ENCODE measurements around the gene PLXNA4.

The PLXNA4 gene

DNA sequence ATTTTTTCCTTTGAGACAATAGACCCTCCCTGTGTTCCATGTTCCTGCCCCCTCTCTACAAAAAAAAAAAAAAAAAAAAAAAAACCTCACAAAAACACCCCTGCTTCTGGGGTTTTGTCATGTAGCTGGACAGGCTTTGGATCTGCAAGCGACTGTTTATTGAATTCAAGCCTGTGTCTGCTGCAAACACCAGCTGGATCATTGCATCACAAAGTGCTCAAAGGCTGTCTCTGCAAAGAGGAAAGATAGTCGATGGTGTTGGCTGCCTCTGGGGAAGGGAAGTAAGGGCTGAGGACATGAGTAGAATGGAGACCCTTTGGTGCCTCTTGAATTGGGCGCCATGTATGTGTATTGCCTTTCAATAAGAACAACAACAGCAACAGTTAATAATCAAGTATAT lies 471.2 kb downstream of the PLXNA4 start:
- DNase-seq, result no peak

DNA sequence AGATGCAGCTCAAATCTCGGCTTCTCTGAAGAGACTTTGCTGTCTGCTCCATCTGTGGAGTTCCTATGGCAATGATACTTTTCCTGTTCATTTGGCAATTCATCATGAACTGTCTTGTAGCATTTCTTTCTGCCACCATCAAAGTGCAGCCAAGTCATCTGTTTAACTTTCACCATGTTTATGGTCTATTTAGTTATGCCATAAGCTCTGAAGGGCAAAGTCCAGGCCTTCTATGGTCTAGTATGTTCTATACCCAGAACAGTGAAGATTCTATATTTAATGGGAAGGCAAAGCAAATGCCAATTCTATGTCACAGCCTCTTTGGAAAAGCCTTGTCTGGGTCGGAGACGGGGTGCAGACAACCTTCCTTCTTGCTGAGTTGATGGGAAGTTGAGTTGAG lies 472.6 kb downstream of the PLXNA4 start:
- no peak for DNase-seq

DNA sequence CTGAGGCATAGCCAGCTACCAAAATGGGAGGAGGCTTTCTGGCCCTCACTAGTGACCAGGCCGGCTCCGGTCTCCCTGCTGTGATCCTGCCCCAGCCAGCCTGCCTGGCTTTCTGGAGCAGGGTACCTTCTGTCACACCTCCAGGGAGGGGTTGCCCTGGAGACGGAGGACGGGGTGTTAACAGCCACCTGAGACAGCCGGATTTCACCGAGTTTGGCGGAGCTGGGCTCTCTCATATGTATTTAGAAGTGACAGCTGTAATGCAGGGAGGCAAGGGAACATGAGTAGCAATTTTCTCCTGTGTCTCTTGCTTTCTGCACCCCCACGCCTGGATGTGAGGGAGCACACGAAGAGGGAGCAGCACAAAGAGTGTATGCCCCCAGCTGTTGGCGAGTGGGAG lies 473.3 kb downstream of the PLXNA4 start:
- no peak for DNase-seq

DNA sequence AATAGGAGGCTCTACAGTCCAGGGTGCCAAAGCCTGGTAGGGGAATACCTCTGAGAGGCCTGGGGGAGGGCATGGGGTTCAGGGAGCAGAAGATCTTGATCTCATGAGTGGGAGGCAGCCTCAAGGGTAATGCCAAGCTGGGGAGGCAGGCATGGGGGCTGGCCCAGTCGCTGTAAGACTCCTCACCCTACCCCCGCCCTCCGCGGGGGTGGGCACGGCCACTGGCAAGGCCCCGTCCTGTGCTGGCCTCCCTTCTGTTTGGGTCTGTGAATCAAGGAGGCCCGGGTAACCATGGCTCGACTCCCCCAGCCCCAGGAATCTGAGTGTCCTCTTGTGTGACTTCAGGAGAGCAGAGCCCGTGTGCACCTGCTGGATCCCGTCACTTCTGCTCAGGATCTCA lies 473.9 kb downstream of the PLXNA4 start:
- no peak for DNase-seq

DNA sequence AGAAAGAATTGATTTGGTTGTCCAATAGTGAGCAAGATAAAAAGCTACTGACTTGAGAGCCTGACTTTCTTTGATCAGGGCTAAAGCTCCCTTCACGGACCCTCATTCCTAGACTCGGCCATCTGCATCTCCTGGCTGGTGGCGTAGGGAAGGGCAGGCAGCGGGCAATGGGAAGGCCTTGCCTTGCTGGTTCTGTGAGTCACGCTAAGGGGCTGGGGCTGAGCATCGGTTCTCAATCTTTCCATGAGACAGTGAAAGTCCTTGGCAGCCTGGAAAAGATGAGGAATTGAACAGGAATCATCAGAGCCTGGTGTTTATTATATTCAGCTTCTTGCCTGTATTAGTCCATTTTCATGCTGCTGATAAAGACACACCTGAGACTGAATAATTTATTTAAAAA lies 475.3 kb downstream of the PLXNA4 start:
- no peak for DNase-seq

DNA sequence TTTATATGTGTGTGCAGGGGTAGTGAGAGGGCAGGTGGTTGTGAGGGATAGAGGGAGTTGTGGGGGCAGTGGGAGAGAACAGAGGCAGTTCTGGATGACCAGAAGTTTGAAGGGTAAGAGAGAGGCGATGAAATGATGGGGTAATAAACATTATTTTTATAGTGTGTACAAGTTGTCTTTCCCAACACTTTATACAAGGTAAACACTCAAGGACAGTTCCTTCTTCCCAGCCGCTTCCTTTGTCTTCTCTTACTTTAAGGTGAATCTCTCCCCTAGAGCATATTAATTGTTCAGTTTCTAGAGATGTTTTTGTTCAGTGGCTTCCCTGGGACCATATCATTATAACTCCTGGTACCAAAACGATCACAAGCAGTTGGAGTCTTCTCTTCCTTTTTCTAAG lies 475.8 kb downstream of the PLXNA4 start:
- DNase-seq, result no peak

DNA sequence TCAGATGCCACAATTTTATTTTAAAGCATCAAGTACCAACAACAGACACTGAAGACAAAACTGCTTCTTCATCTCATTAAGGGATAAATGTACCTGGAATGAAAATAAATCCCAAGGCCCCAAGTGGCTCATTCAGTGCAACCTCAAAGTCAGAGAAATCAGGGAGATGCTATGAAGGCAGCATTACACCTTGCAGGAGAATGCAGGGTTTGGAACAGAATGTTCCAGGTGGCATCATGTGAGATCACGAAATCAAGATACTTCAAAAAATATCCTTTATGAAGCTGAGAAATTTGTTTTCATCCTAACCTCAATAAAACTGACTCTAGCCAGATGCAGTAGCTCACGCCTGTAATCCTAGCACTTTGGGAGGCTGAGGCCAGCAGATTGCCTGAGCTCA lies 477.1 kb downstream of the PLXNA4 start:
- DNase-seq, result no peak

DNA sequence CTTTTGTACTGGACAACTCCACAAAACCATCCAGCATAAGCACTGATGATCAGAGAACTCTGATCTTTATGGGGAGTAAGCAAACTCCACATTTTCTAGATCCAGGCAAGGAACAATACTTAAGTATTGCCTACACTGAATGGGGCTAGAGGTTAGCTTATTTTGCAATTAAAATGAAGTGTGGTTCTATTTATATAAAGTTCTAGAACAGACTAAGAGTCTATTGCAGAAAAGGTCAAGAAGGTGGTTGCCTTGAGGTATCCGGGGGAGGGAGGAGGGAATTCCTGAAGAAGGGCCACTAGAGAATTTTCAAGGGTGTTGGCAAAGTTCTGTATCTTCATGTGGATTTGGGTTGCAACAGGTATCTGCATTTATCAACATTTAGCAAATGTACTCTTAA lies 477.9 kb downstream of the PLXNA4 start:
- no peak for DNase-seq

DNA sequence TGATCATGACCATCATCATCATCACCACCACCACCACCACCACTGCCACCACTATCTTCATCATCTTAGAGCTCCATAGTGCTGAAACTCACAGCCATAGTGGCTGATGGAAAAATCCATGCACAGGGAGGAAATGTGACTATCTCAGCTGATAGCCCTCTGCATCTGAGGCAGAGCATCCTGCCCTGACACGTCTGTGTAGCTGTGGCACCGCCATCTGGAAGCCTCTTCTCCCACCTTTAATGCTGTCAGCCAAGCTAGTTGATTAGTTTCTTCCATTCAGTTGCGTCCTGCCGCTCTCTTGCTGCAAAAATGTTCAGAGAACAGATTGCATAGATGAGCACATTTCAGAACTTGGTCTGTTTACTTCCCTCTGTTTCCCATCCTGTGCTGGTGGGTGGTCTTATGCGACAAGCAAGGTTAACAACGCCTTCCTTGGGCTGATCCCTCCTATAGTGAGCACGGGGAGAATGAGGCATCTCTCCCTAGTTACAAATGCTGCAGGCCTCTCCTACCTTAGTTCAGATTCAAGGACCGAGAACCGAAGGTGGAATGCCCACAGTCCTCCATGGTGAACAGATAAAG lies 478.6 kb downstream of the PLXNA4 start:
- no peak for DNase-seq

DNA sequence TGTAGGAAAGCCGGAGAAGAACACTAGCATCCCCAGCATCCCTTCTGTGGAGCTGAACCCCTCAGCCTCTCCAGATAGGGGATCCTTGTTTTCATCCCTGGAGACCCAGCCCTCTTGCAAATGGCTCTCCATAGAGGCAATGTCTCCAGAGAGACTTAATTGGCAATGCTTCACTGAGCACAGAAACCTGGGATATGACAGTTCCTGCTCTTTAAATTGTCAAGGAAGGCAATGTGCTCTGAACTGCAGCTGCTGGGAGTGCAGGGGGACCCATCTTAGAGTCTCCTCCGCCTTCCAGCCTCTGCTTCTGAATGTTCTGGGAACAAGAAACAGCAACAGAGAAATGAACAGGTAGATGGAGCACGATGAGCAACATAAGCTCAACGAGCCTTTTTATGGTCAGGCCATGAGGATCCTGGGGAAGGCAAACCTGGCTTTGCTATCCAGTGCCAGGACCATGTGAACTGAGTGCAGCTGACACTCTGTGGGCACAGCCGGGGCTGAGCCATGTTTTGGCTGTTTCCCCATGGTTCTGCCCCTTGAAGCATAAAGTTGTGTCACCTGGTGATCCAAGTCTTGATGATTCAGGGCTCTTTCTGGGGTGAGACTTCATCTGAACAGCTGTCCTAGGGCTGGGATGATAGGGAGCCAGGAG lies 481.0 kb downstream of the PLXNA4 start:
- DNase-seq, result no peak

DNA sequence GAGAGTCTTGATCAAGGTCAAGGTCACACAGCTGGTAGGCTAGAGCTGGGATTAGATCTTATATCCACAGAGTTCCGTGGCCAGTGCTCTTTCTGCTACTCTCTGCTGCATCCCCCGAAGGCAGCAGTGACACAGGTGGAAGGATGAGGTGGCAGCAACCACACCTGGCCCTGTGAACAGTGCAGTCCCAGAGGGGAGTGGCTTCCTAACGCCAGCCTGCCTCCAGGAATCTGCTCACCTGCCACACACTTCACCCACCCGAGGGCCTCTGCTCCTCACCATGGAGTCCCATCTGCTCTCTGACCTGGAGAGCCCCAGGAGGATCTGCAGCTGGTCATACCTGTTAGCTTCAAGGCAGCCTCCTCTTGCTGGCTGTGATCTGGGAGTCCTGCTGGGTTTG lies 484.2 kb downstream of the PLXNA4 start:
- no peak for DNase-seq

DNA sequence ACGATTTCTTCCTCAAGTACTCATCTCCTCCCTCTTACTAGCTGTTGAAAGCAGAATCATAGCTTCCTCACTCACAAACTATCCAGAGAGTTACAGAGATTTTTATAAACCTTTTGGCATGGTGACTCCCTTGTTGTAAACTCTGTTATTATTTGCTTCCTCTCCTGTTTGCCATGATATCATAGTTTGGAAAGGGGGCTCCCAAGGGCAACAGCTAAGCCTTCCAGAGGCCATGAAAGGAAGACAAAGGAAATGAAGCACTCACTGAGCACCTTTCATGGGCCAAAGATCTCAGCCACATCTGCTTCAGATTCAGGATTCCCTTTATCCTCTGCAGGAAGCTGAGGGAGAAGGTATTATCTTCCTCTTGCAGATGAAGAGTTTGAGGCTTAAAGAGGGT lies 484.6 kb downstream of the PLXNA4 start:
- no peak for DNase-seq

DNA sequence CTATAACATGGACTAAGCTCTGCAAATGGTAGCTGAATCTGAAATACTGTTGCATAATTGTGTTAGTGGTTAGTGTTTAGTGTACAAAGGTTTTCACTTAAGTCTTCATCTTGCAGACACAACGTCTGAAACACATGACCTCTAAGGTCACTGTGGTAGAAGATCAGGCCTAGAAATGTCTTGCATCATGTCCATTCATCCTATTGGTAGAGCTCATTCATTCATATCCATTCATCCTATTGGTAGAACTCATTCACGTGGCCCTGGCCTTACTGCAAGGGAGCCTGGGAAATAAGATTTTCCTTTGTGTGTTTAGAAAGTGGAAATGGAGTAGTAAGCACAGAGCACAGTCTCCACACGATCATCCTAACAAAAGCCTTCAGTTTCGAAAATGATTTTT lies 485.8 kb downstream of the PLXNA4 start:
- DNase-seq, result no peak

DNA sequence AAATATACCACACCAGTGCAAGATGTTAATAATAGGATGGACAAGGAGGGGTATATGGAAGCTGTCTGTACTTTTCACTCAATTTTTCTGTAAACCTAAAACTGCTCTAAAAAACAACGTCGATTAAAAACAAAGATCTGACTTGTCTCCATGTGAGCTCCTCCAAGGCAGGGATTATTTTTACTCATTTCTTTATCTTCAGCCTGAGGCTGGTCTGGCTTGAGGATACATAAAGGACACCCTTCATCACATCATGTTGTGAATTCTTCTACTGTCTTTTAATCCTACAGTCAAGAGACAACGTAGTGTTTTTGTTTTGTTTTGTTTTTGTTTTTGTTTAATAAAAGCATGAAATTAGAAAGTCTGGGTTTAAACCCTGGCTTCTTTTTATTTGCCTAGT lies 486.9 kb downstream of the PLXNA4 start:
- DNase-seq, result no peak

DNA sequence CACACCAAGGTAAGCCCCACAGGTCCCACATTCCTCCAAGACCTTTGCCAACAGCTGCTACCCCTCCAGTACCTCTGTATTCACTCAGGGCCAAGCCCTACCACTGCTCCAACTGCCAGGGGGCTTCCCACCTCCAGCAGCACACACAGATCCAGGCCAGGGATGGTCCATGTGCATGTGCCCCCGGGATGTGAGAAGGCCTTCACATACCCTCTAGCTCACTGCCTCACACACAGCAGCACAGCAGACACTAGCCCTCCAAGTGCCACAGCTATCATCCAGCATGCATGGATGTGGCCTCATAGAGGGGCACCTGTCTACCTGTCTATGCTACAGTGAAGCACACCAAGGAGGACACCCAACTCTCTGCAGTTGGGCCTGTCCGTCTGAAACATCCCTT lies 488.8 kb downstream of the PLXNA4 start:
- DNase-seq, result no peak

DNA sequence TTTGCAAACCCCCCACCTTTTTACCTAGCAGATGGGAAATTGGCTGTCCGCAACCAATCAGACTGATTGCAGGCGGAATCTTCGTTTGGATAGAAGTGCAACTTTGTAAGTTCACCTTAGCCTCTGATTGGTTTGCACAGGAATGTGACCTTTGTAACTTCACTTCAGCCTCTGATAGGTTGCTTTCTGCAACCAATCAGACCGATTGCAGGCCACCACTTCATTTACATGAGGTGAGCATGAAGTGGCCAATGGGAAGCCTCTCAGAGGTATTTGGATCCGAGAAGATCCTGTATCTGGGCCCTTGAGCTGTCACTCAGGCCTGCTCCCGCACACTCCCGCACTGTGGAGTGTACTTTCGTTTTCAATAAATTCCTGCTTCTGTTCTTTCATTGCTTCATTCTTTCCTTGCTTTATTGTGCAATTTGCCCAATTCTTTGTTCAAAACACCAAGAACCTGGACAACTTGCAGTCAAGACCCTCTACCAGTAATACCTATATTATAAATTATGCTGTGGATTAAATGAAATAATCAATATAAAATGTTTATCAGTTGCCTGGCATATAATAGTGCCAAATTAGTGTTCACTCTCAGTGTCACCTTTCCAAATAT lies 491.4 kb downstream of the PLXNA4 start:
- no peak for DNase-seq

DNA sequence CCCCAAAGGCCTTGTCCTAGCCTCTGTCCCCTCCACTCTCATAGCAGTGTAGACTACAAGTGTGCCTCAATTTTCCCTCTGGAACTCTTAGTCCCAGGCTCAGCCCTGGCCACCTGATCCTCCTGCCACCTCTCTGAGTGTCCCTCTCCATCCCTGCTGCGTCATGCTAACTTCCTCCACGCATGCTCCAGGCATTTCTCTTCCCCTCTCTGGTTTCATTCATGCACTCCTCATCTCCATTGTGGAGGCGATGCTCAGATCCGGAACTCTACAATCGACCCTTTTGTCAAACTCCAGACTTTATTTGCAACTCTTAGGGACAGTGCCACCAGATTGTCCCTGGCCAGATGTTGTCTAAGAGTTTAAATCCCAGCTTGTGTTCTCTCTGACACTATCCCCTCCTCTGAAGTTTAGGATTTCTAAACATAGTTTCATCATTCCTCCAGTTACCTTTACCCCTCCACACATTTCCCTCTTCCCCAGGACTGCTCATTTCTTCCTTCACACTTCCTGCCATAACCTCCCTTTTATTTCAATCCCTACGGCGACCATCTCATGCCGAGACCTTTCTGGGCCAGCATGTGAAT lies 492.6 kb downstream of the PLXNA4 start:
- no peak for DNase-seq

DNA sequence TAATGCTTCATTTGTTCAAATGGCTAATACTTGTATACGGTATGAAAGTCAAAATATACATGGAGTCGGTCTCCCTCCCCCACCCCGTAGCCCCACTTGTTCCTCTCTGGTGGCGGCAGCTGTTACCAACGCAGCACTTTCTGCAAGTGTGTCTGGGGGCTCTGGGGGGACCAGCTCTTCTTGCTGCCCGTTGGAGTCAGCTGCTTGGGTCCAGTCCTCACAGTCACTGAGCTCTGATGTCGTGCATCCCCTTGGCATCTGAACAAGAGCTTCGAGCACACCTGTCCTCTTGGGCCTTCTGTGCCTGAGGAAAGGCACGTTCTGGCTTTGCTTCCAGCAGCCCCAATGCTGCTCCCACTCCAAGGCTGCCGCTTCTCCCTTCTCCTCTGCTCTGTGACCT lies 493.1 kb downstream of the PLXNA4 start:
- DNase-seq, result no peak

DNA sequence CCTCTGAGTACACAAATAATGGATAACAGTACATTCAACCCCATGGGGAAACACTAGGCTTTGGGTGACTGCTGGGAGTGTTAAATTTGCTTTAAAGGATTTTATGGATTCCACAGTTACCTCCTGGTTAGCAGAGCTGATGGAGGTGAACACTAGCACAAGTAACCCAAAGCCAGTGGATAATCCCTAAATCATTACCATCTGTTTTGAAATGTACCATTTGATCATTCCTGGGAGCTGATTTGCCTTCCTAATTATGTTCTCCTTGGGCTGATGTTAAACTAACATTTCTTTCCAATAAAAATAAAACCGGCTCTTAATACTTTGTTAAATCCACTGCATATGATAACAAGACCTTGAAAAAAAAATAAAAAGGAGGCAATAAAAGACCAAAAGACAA lies 493.9 kb downstream of the PLXNA4 start:
- DNase-seq, result peak; percentile 59

DNA sequence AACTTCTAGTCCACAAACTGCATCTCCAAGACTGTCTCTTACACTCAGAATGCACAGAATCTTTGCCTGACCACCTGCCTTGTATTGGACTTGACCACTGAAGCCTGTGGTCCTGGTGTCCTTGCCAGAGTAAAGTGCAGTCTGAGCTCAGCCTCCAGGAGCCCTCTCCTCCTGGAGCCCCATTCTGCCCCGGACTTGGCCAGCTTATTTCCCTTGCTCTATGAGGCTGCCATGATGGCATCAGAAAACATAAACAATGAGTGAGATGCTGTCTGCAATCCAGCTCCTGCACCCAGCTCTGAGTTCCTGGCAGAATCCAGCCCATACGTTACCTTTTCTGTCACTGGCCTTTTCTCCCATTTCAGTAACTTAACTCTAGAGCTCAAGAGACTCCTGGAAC lies 494.6 kb downstream of the PLXNA4 start:
- DNase-seq, result no peak

DNA sequence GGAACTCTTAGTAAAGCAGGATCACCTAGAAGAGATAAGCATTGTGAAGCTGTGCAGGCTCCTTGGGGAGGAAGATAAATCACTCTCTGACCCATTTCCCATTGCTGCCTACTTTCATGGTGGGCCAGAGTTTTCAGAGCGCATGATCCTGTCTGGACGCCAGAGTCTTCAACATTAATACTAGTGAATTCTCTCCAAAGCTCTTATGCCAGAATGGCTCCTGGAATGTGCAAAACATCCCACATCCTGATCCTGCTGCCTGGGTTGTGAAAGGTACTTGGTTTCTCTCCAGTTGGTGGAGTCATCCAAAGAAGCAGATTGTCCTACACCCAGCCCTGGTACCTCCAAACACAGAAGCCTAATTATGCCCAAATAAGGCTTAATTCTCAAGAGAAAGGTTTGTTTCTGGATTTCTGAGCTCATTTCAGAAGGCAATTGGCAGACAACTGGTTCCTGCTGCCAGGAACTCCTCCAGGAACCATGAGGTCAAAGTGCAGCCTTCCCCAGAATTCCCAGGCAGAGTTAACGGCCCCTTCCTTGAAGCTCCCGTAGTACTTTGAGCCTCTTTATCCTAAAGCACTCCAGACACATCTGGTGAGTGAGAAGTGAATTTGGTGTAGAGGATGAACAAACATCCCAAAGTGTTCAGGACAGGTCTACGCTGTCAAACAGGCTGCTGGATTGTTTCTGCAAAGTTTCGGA lies 495.2 kb downstream of the PLXNA4 start:
- DNase-seq, result peak; percentile 90

DNA sequence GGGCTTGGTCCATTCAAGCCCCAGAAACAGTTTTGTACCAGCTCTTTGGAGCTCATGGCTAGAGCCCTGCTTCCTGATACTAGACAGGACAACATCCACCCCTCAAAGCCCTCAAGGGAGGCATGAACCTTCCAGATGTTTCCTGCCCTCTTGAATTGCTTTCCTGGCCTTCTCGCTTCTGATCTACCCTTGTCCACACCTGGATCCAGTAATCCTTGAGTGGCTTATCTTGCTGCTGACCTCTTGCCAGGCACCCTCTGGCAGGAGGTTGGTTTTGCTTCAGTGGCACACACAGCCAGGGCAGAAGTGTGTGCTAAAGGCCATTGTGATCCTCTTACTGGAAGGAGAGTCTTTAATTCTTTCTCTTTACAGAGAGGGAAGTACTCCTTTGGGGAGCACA lies 495.8 kb downstream of the PLXNA4 start:
- DNase-seq, result no peak

DNA sequence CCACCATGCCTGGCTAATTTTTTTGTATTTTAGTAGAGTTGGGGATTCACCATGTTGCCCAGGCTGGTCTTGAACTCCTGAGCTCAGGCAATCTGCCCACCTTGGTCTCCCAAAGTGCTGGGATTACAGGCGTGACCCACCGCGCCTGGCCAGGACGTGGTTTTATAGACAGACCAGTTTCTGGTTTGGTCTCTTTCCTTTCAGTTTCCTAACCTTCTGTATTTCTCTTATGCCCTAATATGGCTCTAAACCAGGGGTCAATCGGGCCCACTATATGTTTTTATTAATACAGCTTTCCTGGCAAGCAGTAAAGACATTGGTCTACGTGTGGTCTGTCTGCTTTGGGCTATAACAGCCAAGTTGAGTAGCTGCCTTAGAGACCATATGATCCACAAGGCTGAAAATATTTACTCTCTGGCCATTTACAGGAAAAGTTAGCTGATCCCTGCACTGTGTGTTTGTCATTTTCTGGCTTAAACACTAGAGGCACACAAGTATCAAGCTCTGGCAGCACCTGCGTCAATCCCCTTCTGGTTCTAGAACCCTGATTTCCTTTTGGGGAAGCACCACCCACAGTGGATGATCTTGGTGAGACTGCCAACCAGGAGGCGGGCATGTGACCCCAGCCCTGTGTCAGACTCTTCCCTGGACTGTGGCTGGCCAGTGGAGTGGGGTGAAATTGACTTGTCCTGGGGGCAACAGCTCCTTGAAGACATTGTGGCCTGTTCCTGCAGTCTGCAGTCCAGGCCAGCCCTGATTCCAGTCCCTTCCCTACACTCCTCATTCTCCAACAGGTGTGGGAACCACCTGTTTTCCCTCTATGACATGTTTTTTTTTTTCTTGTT lies 497.2 kb downstream of the PLXNA4 start:
- no peak for DNase-seq
